Left lung (tissue), 10 donors: ENCODE data around the gene VAV3. TPM values are rescaled to one million over a fixed set of nuclear protein-coding genes. Genes with fewer than 3 reads are reported as not detected.
A peak's percentile ranks its signal among the peaks of the same experiment; 100 is the strongest.

Experiments used
- ATAC-seq: fragments of 200-7000 bp; cut with Tn5 transposase; one replicate; pipeline ENCODE4 v1.9.1; 2020; ENCODE audit warnings: moderate library complexity
- DNase-seq, 4 donors: peaks; one replicate each; pipeline ENCODE4 v3.0.0-alpha.2; 2013 to 2020
- H3K27ac ChIP-seq, 2 donors: fragments of 200-600 bp; sonication (generic) in 1 of 2; one replicate each; pipeline versions ENCODE4 v1.5.0 to v1.8.0; 2020 to 2021
- H3K27me3 ChIP-seq, 2 donors: fragments of 200-600 bp; sonication (generic) in 1 of 2; one replicate each; pipeline versions ENCODE4 v1.5.0 to v1.8.0; 2020 to 2021
- H3K36me3 ChIP-seq, 2 donors: fragments of 200-600 bp; sonication (generic) in 1 of 2; one replicate each; pipeline versions ENCODE4 v1.5.0 to v1.8.0; 2020 to 2021
- H3K4me1 ChIP-seq, 2 donors: fragments of 200-600 bp; one replicate each; pipeline ENCODE4 v1.8.0; 2021
- H3K4me3 ChIP-seq, 2 donors: fragments of 200-600 bp; sonication (generic) in 1 of 2; one replicate each; pipeline versions ENCODE4 v1.5.0 to v1.8.0; 2020 to 2021; ENCODE audit warnings: mild to moderate bottlenecking in 1 of 2
- H3K9me3 ChIP-seq, 2 donors: fragments of 200-600 bp; sonication (generic) in 1 of 2; one replicate each; pipeline versions ENCODE4 v1.5.0 to v1.8.0; 2020 to 2021
- CTCF ChIP-seq, 2 donors: fragments of 200-600 bp; sonication (generic) in 1 of 2; IDR thresholded peaks; one replicate each; pipeline versions ENCODE4 v1.5.0 to v1.8.0; 2021; ENCODE audit warnings: antibody characterized with exemption in 2 of 2
- intact Hi-C, 2 donors: fragments of 100-400 bp; cut with DNase I; formaldehyde crosslinking; loops; one replicate each; pipeline versions ENCODE4 v1.11.2 to v1.14.2; 2022
- polyA plus RNA-seq, 6 donors: library from polyadenylated mRNA; unstranded; fragments of 120-200 nt; gene quantifications; one replicate each; pipeline ENCODE4 v1.2.1, GENCODE V29; 2013; ENCODE audit not compliant: insufficient read length in 6 of 6
- total RNA-seq, 2 donors: library from RNA; stranded (reverse); fragmentation: NEBNext Ultra II Directional; extraction: Animal tissue kit (Norgen Biotek cat#: 25700); gene quantifications; one replicate each; pipeline ENCODE4 v1.2.1, GENCODE V29; 2021
- donor health status: DM: no; HTN: yes; CAD: no.
- donor health status: DM: no; HTN: no; CAD: no.

The VAV3 gene
- total and polyA plus RNA-seq, 8 donors = 5.3 to 14.5 (median 7.2) TPM

- Histone ChIP-seq H3K27me3 (peaks cover 0 to 30% of the 10 kb centered on the region in 2 donors), H3K4me1 (peaks cover 4 to 29% of the 10 kb centered on the region in 2 donors), H3K9me3 (no peaks in the 10 kb centered on the region), H3K27ac (peak overlapping the region; percentile 60 to 96), H3K36me3 (no peaks in the 10 kb centered on the region), H3K4me3 (peak overlapping the region; percentile 30 to 72)
- no peak for TF ChIP-seq CTCF (IDR thresholded peaks at IDR 0.05)
- intact Hi-C loops = no loop called here
- DNase-seq (peak; percentile 25 to 78 (median 42)), ATAC-seq (peak; percentile 52)
Measured at GRCh38 chr1:107963601-107964335, 1.2 kb downstream of the VAV3 start.

- H3K27ac ChIP-seq = peak overlapping the region in 1 of 2 donors; percentile 96
- H3K36me3 ChIP-seq = no peaks in the 10 kb centered on the region
- H3K27me3 ChIP-seq = peaks cover 0 to 30% of the 10 kb centered on the region in 2 donors
- peak overlapping the region in 1 of 2 donors; percentile 72 for H3K4me3 ChIP-seq
- no peaks in the 10 kb centered on the region for H3K9me3 ChIP-seq
- DNase-seq (no peak), ATAC-seq (no peak)
- intact Hi-C loops = no loop called here
- TF ChIP-seq CTCF (IDR thresholded peaks at IDR 0.05) = no peak
- peaks cover 4 to 29% of the 10 kb centered on the region in 2 donors for H3K4me1 ChIP-seq
Measured at GRCh38 chr1:107963008-107963407, 2.0 kb downstream of the VAV3 start.

GRCh38 chr1:107954719-107955415 is 10.1 kb downstream of the VAV3 start:
- ATAC-seq = no peak
- Histone ChIP-seq H3K36me3 (no peaks in the 10 kb centered on the region), H3K27ac (peak overlapping the region in 1 of 2 donors; percentile 36), H3K27me3 (no peaks in the 10 kb centered on the region), H3K4me3 (no peak overlapping the region), H3K4me1 (peaks cover 0 to 52% of the 10 kb centered on the region in 2 donors), H3K9me3 (no peaks in the 10 kb centered on the region)
- intact Hi-C loops = no loop called here
- TF ChIP-seq CTCF (IDR thresholded peaks at IDR 0.05) = no peak
- DNase-seq = no peak

GRCh38 chr1:107954126-107954525 is 10.9 kb downstream of the VAV3 start:
- intact Hi-C loops = no loop called here
- Histone ChIP-seq H3K36me3 (no peaks in the 10 kb centered on the region), H3K27me3 (no peaks in the 10 kb centered on the region), H3K4me3 (no peak overlapping the region), H3K27ac (peak overlapping the region in 1 of 2 donors; percentile 70), H3K4me1 (peaks cover 0 to 52% of the 10 kb centered on the region in 2 donors), H3K9me3 (no peaks in the 10 kb centered on the region)
- ATAC-seq (no peak), DNase-seq (no peak)
- no peak for TF ChIP-seq CTCF (IDR thresholded peaks at IDR 0.05)

- intact Hi-C loops = no loop called here
Measured at GRCh38 chr1:107953556-107953955, 11.4 kb downstream of the VAV3 start.

More at GRCh38 chr1:107953556-107953955, 11.4 kb downstream of the VAV3 start:
- Histone ChIP-seq H3K27me3 (no peaks in the 10 kb centered on the region), H3K4me1 (peaks cover 0 to 52% of the 10 kb centered on the region in 2 donors), H3K27ac (peak overlapping the region in 1 of 2 donors; percentile 70), H3K4me3 (no peak overlapping the region), H3K9me3 (no peaks in the 10 kb centered on the region), H3K36me3 (no peaks in the 10 kb centered on the region)
- DNase-seq (no peak), ATAC-seq (no peak)
- no peak for TF ChIP-seq CTCF (IDR thresholded peaks at IDR 0.05)
